ENCODE results near the gene ACVR2A. TPM values are rescaled to one million over a fixed set of nuclear protein-coding genes. Genes with fewer than 3 reads are reported as not detected.

The ACVR2A gene
- polyA plus RNA-seq, 1 donor (not counting 4 experiments of a cell fraction or from before 2014, with no cell fraction given), result 6.6 TPM

- dilution Hi-C loops (cut with MboI; ENCODE audit: extremely low pct_ligation_motif_present, low sequenced_read_pairs), result no loop called here
- no peaks in the 10 kb centered on the region for H3K9me3 ChIP-seq (ENCODE audit: control insufficient read depth, low read depth, low read length)
- peak overlapping the region; percentile 83 for H3K27ac ChIP-seq (ENCODE audit: control insufficient read depth, insufficient read depth, low read length)
- no peak for TF ChIP-seq CTCF (optimal IDR thresholded peaks at IDR 0.05 in 1 of 3, IDR thresholded peaks at IDR 0.05 in 1 of 3, conservative IDR thresholded peaks at IDR 0.05 in 1 of 3; ENCODE audit: extremely low read depth in 1 of 3, insufficient read depth in 2 of 3, low read length in 3 of 3)
- no peak for TF ChIP-seq EZH2 (IDR thresholded peaks at IDR 0.05; ENCODE audit: low read length)
- H3K79me2 ChIP-seq (ENCODE audit: control insufficient read depth, insufficient read depth, low read length), result peaks cover 33% of the 10 kb centered on the region
- peak overlapping the region; percentile 92 for H2AFZ ChIP-seq (ENCODE audit: control insufficient read depth, low read length)
- H3K4me1 ChIP-seq (ENCODE audit: control insufficient read depth, extremely low read depth, insufficient read depth, low read length), result peaks cover 6% of the 10 kb centered on the region
- H4K20me1 ChIP-seq (ENCODE audit: control insufficient read depth, extremely low read depth, insufficient read depth, low read length), result peaks cover 2% of the 10 kb centered on the region
- H3K4me2 ChIP-seq (ENCODE audit: control insufficient read depth, extremely low read depth, insufficient read depth, low read depth, low read length), result peak overlapping the region; percentile 84
- H3K4me3 ChIP-seq (ENCODE audit: control insufficient read depth in 2 of 3, extremely low read depth in 1 of 3, insufficient read depth in 2 of 3, low read depth in 1 of 3, low read length in 3 of 3), result peak overlapping the region; percentile 74 to 90 (median 79)
- no peaks in the 10 kb centered on the region for H3K9me1 ChIP-seq (ENCODE audit: control insufficient read depth, extremely low read depth, insufficient read depth, low read length)
- H3K36me3 ChIP-seq (ENCODE audit: control insufficient read depth in 2 of 2, extremely low read depth in 1 of 2, insufficient read depth in 2 of 2, low read length in 2 of 2), result no peaks in the 10 kb centered on the region
- H3K27me3 ChIP-seq (ENCODE audit: control insufficient read depth, extremely low read depth, insufficient read depth, low read length), result no peaks in the 10 kb centered on the region
- peak; percentile 48 for FAIRE-seq
- no peak for DNase-seq (ENCODE audit: low read depth, low spot score)
- H3K9ac ChIP-seq (ENCODE audit: control insufficient read depth, extremely low read depth, insufficient read depth, low read length), result peak overlapping the region; percentile 90
Measured at GRCh38 chr2:147843391-147843863, 1.4 kb upstream of the ACVR2A start.

GRCh38 chr2:147843864-147844696 is 749 bp upstream of the ACVR2A start:
- Histone ChIP-seq H3K36me3 (ENCODE audit: control insufficient read depth in 2 of 2, extremely low read depth in 1 of 2, insufficient read depth in 2 of 2, low read length in 2 of 2) (no peaks in the 10 kb centered on the region), H3K4me2 (ENCODE audit: control insufficient read depth, extremely low read depth, insufficient read depth, low read depth, low read length) (peak overlapping the region; percentile 84), H2AFZ (ENCODE audit: control insufficient read depth, low read length) (peak overlapping the region; percentile 92), H3K27me3 (ENCODE audit: control insufficient read depth, extremely low read depth, insufficient read depth, low read length) (no peaks in the 10 kb centered on the region), H3K9me3 (ENCODE audit: control insufficient read depth, low read depth, low read length) (no peaks in the 10 kb centered on the region), H3K4me3 (ENCODE audit: control insufficient read depth in 2 of 3, extremely low read depth in 1 of 3, insufficient read depth in 2 of 3, low read depth in 1 of 3, low read length in 3 of 3) (peak overlapping the region; percentile 85 to 90 (median 86)), H3K9ac (ENCODE audit: control insufficient read depth, extremely low read depth, insufficient read depth, low read length) (peak overlapping the region; percentile 90), H3K4me1 (ENCODE audit: control insufficient read depth, extremely low read depth, insufficient read depth, low read length) (peaks cover 6% of the 10 kb centered on the region), H3K9me1 (ENCODE audit: control insufficient read depth, extremely low read depth, insufficient read depth, low read length) (no peaks in the 10 kb centered on the region), H4K20me1 (ENCODE audit: control insufficient read depth, extremely low read depth, insufficient read depth, low read length) (peaks cover 2% of the 10 kb centered on the region), H3K79me2 (ENCODE audit: control insufficient read depth, insufficient read depth, low read length) (peaks cover 35% of the 10 kb centered on the region), H3K27ac (ENCODE audit: control insufficient read depth, insufficient read depth, low read length) (peak overlapping the region; percentile 83)
- DNase-seq (ENCODE audit: low read depth, low spot score), result peak; percentile 17
- no peak for FAIRE-seq
- no peak for TF ChIP-seq EZH2 (IDR thresholded peaks at IDR 0.05; ENCODE audit: low read length)
- TF ChIP-seq CTCF (optimal IDR thresholded peaks at IDR 0.05 in 1 of 3, IDR thresholded peaks at IDR 0.05 in 1 of 3, conservative IDR thresholded peaks at IDR 0.05 in 1 of 3; ENCODE audit: extremely low read depth in 1 of 3, insufficient read depth in 2 of 3, low read length in 3 of 3), result peak in 2 of 3 experiments; percentile 25 to 34
- dilution Hi-C loops (cut with MboI; ENCODE audit: extremely low pct_ligation_motif_present, low sequenced_read_pairs), result no loop called here
